Epithelial cell of esophagus (primary cell): ENCODE results near the gene NQO1.
A peak's percentile ranks its signal among the peaks of the same experiment; 100 is the strongest.
"Not testable (repeated sequence)": the region's sequence is repeated elsewhere in the genome, so short reads cannot be mapped to it uniquely, and the experiment has no call there.

Experiments used
- DNase-seq: peaks from one replicate; pipeline ENCODE4 v3.0.0; 2010; ENCODE audit warnings: low read depth
- H3K4me3 ChIP-seq: 2 replicates; pipeline ENCODE4 v1.5.1; 2011; ENCODE audit warnings: mild to moderate bottlenecking, low read length, control low read depth
- CTCF ChIP-seq: IDR thresholded peaks from 2 replicates; pipeline ENCODE4 v1.5.1; 2011; ENCODE audit warnings: low read depth, mild to moderate bottlenecking, low read length, control low read depth, inconsistent platforms; ENCODE audit not compliant: insufficient read depth; ENCODE audit errors: missing control alignments

The NQO1 gene

GRCh38 chr16:69767459-69768229 lies 41.3 kb upstream of the NQO1 start:
- no peak overlapping the region for H3K4me3 ChIP-seq
- TF ChIP-seq CTCF, result no peak
- DNase-seq, result no peak

GRCh38 chr16:69763599-69763942 lies 37.2 kb upstream of the NQO1 start:
- TF ChIP-seq CTCF, result no peak
- peak overlapping the region; percentile 89 for H3K4me3 ChIP-seq

GRCh38 chr16:69762814-69763598 lies 36.6 kb upstream of the NQO1 start:
- DNase-seq, result peak; percentile 39
- peak overlapping the region; percentile 89 for H3K4me3 ChIP-seq
- no peak for TF ChIP-seq CTCF

More at GRCh38 chr16:69763599-69763942, 37.2 kb upstream of the NQO1 start:
- DNase-seq, result no peak

- peak within 1 kb of the TSS; percentile 89 for H3K4me3 ChIP-seq
- no peak for TF ChIP-seq CTCF
- DNase-seq, result peak; percentile 74
Observed at GRCh38 chr16:69761983-69762813, 35.8 kb upstream of the NQO1 start, which contains the start of gene WWP2. TSS of gene WWP2 (plus strand) at chr16:69762332. CDS start at chr16:69787011, 24,679 bp downstream.

- H3K4me3 ChIP-seq, DNase-seq: not testable (repeated sequence)
Observed at GRCh38 chr16:69757375-69757774, 31.0 kb upstream of the NQO1 start.

- DNase-seq, result no peak
- TF ChIP-seq CTCF, result no peak
- no peak overlapping the region for H3K4me3 ChIP-seq
Observed at GRCh38 chr16:69756705-69757104, 30.3 kb upstream of the NQO1 start.
